DMS114 treated with DMSO at 0.1 percent for 48 hours (cell line): ENCODE results near the gene ZNF658.
"Not testable (repeated sequence)": the region's sequence is repeated elsewhere in the genome, so short reads cannot be mapped to it uniquely, and the experiment has no call there.

Experiments
- DNase-seq: peaks from one replicate; lab custom pipeline; 2025; ENCODE audit not compliant: unreplicated experiment; lab: John Stamatoyannopoulos, UW

ZNF658 gene

GRCh38 chr9:66900490-66901131 lies at the start of gene ZNF658:
ZNF658 (plus strand) TSS chr9:66900725; CDS start chr9:66903562, 2,837 bp downstream.
- not testable (repeated sequence) for DNase-seq

GRCh38 chr9:66861732-66862131 lies 38.8 kb upstream of the ZNF658 start:
- DNase-seq: not testable (repeated sequence)

- DNase-seq: not testable (repeated sequence)
Observed at GRCh38 chr9:66868660-66869059, 31.9 kb upstream of the ZNF658 start.

GRCh38 chr9:66880605-66881004 lies 19.9 kb upstream of the ZNF658 start:
- not testable (repeated sequence) for DNase-seq

GRCh38 chr9:66881847-66882246 lies 18.7 kb upstream of the ZNF658 start:
- DNase-seq: not testable (repeated sequence)

GRCh38 chr9:66890334-66890733 lies 10.2 kb upstream of the ZNF658 start:
- DNase-seq: not testable (repeated sequence)

GRCh38 chr9:66901141-66901540 lies 616 bp downstream of the ZNF658 start:
- DNase-seq: not testable (repeated sequence)

- not testable (repeated sequence) for DNase-seq
Observed at GRCh38 chr9:66909560-66909959, 9.0 kb downstream of the ZNF658 start.

- DNase-seq: not testable (repeated sequence)
Observed at GRCh38 chr9:66920072-66920471, 19.5 kb downstream of the ZNF658 start.

GRCh38 chr9:66936194-66936870 lies 35.8 kb downstream of the ZNF658 start:
- not testable (repeated sequence) for DNase-seq

GRCh38 chr9:66937662-66938061 lies 37.1 kb downstream of the ZNF658 start:
- DNase-seq: not testable (repeated sequence)

GRCh38 chr9:66938322-66938721 lies 37.8 kb downstream of the ZNF658 start:
- DNase-seq: not testable (repeated sequence)

GRCh38 chr9:66939878-66940830 lies 39.6 kb downstream of the ZNF658 start:
- DNase-seq: not testable (repeated sequence)

- not testable (repeated sequence) for DNase-seq
Observed at GRCh38 chr9:66942400-66943155, 42.1 kb downstream of the ZNF658 start.

GRCh38 chr9:66952576-66952975 lies 52.1 kb downstream of the ZNF658 start:
- DNase-seq: not testable (repeated sequence)
